GM18508 (cell line): ENCODE results near the gene NBPF9.
"Not testable (repeated sequence)": the region's sequence is repeated elsewhere in the genome, so short reads cannot be mapped to it uniquely, and the experiment has no call there.

Source experiments
- ATAC-seq: cut with Tn5 transposase; IDR thresholded peaks from one replicate; pipeline ENCODE4 v1.9.1; 2021; ENCODE audit warnings: moderate number of reproducible peaks; ENCODE audit not compliant: insufficient read depth, unreplicated experiment

Gene NBPF9

GRCh38 chr1:149016626-149017025 is 86.7 kb downstream of the NBPF9 start:
- ATAC-seq: not testable (repeated sequence)

DNA sequence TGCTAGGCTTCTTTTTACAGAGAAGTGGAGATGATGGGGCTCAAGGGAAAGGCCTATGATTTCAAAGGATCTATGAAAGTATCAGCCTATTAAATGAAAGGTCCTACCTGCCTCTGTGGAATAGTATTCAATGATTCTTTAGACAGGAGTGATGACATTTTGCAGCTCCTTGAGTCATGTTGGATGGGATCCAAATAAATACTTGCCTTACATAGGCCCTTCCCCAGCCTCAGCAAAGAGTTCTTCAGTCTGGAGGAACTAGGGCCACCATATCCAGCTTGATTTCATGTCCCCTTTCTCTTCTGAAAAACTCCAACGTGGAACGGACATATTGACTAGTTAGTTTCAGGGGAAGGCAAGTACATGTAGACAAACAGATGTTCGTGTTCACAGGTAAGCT is 87.8 kb downstream of the NBPF9 start:
- ATAC-seq: not testable (repeated sequence)

- not testable (repeated sequence) for ATAC-seq
Observed at GRCh38 chr1:149013513-149013912, 89.8 kb downstream of the NBPF9 start.

DNA sequence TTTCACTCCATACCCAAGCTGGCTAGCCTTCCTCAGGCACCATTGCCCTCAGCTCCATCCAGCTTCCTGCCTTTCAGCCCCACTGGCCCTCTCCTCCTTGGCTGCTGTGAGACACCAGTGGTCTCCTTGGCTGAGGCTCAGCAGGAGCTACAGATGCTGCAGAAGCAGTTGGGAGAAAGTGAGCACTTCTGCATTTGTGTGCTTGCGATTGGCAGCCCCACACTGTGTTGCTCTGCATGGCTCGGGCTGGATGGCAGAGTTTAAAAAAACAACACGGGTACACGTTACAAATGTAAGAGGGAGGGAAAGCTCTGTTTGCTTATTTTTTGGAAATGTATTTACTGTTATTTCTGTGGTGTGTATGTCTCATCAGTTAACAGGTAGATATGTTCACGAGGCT is 90.8 kb downstream of the NBPF9 start:
- not testable (repeated sequence) for ATAC-seq

DNA sequence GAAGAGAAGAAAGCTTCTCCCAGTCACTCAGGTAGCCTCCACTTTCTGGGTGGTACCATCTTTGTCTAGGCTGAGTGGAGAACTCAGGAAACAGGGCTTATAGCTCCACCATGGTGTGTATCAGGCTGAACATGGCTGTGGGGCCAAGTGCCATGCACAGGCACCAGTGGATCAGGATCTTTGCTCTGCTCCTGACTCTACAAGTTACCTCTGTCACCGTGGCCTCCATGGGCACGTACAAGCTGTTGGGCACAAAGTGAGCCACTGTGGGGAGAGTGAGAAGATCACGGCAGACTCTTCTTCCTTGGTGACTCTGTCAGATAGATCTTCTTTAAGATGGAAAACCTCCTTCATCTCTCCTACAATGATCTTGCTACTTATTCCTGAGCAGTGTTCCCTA is 93.6 kb downstream of the NBPF9 start:
- ATAC-seq: not testable (repeated sequence)

DNA sequence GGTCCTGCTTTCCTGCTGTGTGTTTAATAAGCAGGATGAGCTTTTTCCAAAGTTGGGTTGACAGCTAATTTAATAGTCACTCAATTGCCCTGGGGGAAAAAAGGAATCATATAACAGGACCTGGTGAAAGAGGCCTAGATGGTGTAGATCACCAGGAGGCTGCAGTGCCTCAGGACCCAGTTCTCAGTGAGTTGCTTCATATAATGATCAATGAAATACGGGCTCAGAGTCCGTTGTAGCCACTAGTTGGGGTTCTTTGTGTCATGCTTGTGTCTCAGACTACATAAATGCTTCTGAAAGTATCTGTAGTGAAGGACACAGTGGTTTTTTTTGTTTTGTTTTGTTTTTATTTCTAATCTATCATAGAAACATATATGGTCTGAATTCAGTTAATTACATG is 94.6 kb downstream of the NBPF9 start:
- not testable (repeated sequence) for ATAC-seq

GRCh38 chr1:149008326-149008725 is 95.0 kb downstream of the NBPF9 start:
- not testable (repeated sequence) for ATAC-seq
